IgD-negative memory B cell (primary cell): ENCODE results near the gene UTP3. TPM values are rescaled to one million over a fixed set of nuclear protein-coding genes. Genes with fewer than 3 reads are reported as not detected.
A peak's percentile ranks its signal among the peaks of the same experiment; 100 is the strongest.

Source experiments
- H3K27ac Mint-ChIP-seq, 3 donors: one replicate each; pipeline ENCODE4 v1.8.0; 2020 to 2022; ENCODE audit warnings: mild to moderate bottlenecking in 3 of 3, mixed read lengths in 3 of 3, moderate library complexity in 1 of 3
- H3K27me3 Mint-ChIP-seq: one replicate; pipeline ENCODE4 v1.8.0; 2021; ENCODE audit warnings: mixed read lengths
- H3K36me3 Mint-ChIP-seq: one replicate; pipeline ENCODE4 v1.8.0; 2020; ENCODE audit warnings: mild to moderate bottlenecking, mixed read lengths
- H3K4me1 Mint-ChIP-seq, 3 donors: one replicate each; pipeline ENCODE4 v1.8.0; 2020 to 2022; ENCODE audit warnings: mixed read lengths in 3 of 3, mild to moderate bottlenecking in 1 of 3
- H3K4me3 Mint-ChIP-seq, 4 donors: one replicate each; pipeline ENCODE4 v1.8.0; 2020 to 2022; ENCODE audit warnings: mild to moderate bottlenecking in 4 of 4, mixed read lengths in 4 of 4, moderate library complexity in 3 of 4
- H3K9me3 Mint-ChIP-seq, 3 donors: one replicate each; pipeline ENCODE4 v1.8.0; 2020 to 2021; ENCODE audit warnings: mixed read lengths in 3 of 3, mild to moderate bottlenecking in 1 of 3
- polyA plus RNA-seq: library from polyadenylated mRNA; unstranded; fragments of 300-500 nt; fragmentation: Illumina TruSeq; gene quantifications from one replicate; pipeline ENCODE4 v1.2.3, GENCODE V29; 2021

UTP3 gene
- polyA plus RNA-seq, 1 donor from 2014 or later: 15.9 TPM

GRCh38 chr4:70703619-70704214 is 15.4 kb downstream of the UTP3 start:
- Mint-ChIP-seq H3K4me3 (peak overlapping the region; percentile 93 to 97 (median 96)), H3K27me3 (no peaks in the 10 kb centered on the region), H3K27ac (peak overlapping the region; percentile 86 to 91 (median 87)), H3K9me3 (no peaks in the 10 kb centered on the region), H3K4me1 (peaks cover 20 to 26% (median 22%) of the 10 kb centered on the region in 3 donors), H3K36me3 (no peaks in the 10 kb centered on the region)

- Mint-ChIP-seq H3K9me3 (no peaks in the 10 kb centered on the region), H3K27me3 (no peaks in the 10 kb centered on the region), H3K27ac (peak overlapping the region; percentile 86 to 91 (median 87)), H3K36me3 (no peaks in the 10 kb centered on the region), H3K4me3 (peak overlapping the region; percentile 93 to 97 (median 96)), H3K4me1 (peaks cover 24 to 29% (median 26%) of the 10 kb centered on the region in 3 donors)
Measured at GRCh38 chr4:70704215-70704930, 16.0 kb downstream of the UTP3 start.

GRCh38 chr4:70704931-70705182 is 16.5 kb downstream of the UTP3 start:
- Mint-ChIP-seq H3K27ac (no peak overlapping the region), H3K9me3 (no peaks in the 10 kb centered on the region), H3K27me3 (no peaks in the 10 kb centered on the region), H3K4me1 (peaks cover 25 to 34% (median 31%) of the 10 kb centered on the region in 3 donors), H3K4me3 (peak overlapping the region in 3 of 4 donors; percentile 93 to 97 (median 97)), H3K36me3 (no peaks in the 10 kb centered on the region)

- peaks cover 26 to 37% (median 32%) of the 10 kb centered on the region in 3 donors for H3K4me1 Mint-ChIP-seq
- H3K27ac Mint-ChIP-seq: peak overlapping the region; percentile 87 to 97 (median 91)
- H3K9me3 Mint-ChIP-seq: no peaks in the 10 kb centered on the region
- H3K36me3 Mint-ChIP-seq: no peaks in the 10 kb centered on the region
- peak overlapping the region; percentile 86 to 98 (median 98) for H3K4me3 Mint-ChIP-seq
- no peaks in the 10 kb centered on the region for H3K27me3 Mint-ChIP-seq
Measured at GRCh38 chr4:70705183-70706043, 17.1 kb downstream of the UTP3 start.

GRCh38 chr4:70706044-70706461 is 17.7 kb downstream of the UTP3 start:
- H3K4me1 Mint-ChIP-seq: peaks cover 26 to 37% (median 32%) of the 10 kb centered on the region in 3 donors
- H3K4me3 Mint-ChIP-seq: peak overlapping the region; percentile 86 to 98 (median 98)
- H3K27ac Mint-ChIP-seq: peak overlapping the region; percentile 87 to 97 (median 91)
- H3K9me3 Mint-ChIP-seq: no peaks in the 10 kb centered on the region
- H3K36me3 Mint-ChIP-seq: no peaks in the 10 kb centered on the region
- no peaks in the 10 kb centered on the region for H3K27me3 Mint-ChIP-seq

GRCh38 chr4:70706516-70706915 is 18.2 kb downstream of the UTP3 start:
- H3K4me1 Mint-ChIP-seq: peaks cover 28 to 41% (median 34%) of the 10 kb centered on the region in 3 donors
- H3K27ac Mint-ChIP-seq: peak overlapping the region; percentile 87 to 97 (median 91)
- no peaks in the 10 kb centered on the region for H3K27me3 Mint-ChIP-seq
- H3K4me3 Mint-ChIP-seq: peak overlapping the region; percentile 86 to 98 (median 98)
- no peaks in the 10 kb centered on the region for H3K9me3 Mint-ChIP-seq
- H3K36me3 Mint-ChIP-seq: no peaks in the 10 kb centered on the region

GRCh38 chr4:70709611-70710205 is 21.4 kb downstream of the UTP3 start:
- peaks cover 6% of the 10 kb centered on the region for H3K36me3 Mint-ChIP-seq
- peaks cover 49 to 55% (median 50%) of the 10 kb centered on the region in 3 donors for H3K4me1 Mint-ChIP-seq
- no peaks in the 10 kb centered on the region for H3K9me3 Mint-ChIP-seq
- H3K27me3 Mint-ChIP-seq: no peaks in the 10 kb centered on the region
- H3K27ac Mint-ChIP-seq: peak overlapping the region in 2 of 3 donors; percentile 59 to 71
- peak overlapping the region in 2 of 4 donors; percentile 41 to 44 for H3K4me3 Mint-ChIP-seq

- Mint-ChIP-seq H3K27ac (peak overlapping the region; percentile 36 to 78 (median 40)), H3K36me3 (peaks cover 6% of the 10 kb centered on the region), H3K4me3 (peak overlapping the region in 3 of 4 donors; percentile 35 to 77 (median 75)), H3K9me3 (no peaks in the 10 kb centered on the region), H3K27me3 (no peaks in the 10 kb centered on the region), H3K4me1 (peaks cover 48 to 52% (median 52%) of the 10 kb centered on the region in 3 donors)
Measured at GRCh38 chr4:70711599-70711998, 23.3 kb downstream of the UTP3 start.

GRCh38 chr4:70712150-70712549 is 23.8 kb downstream of the UTP3 start:
- Mint-ChIP-seq H3K4me3 (peak overlapping the region in 3 of 4 donors; percentile 19 to 77 (median 75)), H3K27ac (peak overlapping the region; percentile 40 to 78 (median 46)), H3K36me3 (peaks cover 6% of the 10 kb centered on the region), H3K27me3 (no peaks in the 10 kb centered on the region), H3K9me3 (no peaks in the 10 kb centered on the region), H3K4me1 (peaks cover 48 to 54% (median 52%) of the 10 kb centered on the region in 3 donors)

GRCh38 chr4:70712604-70713452 is 24.5 kb downstream of the UTP3 start:
- Mint-ChIP-seq H3K9me3 (no peaks in the 10 kb centered on the region), H3K27me3 (no peaks in the 10 kb centered on the region), H3K4me1 (peaks cover 53 to 58% (median 55%) of the 10 kb centered on the region in 3 donors), H3K4me3 (peak overlapping the region; percentile 67 to 90 (median 76)), H3K36me3 (peaks cover 6% of the 10 kb centered on the region), H3K27ac (peak overlapping the region; percentile 60 to 96 (median 78))

GRCh38 chr4:70713453-70714078 is 25.2 kb downstream of the UTP3 start:
- Mint-ChIP-seq H3K36me3 (peaks cover 6% of the 10 kb centered on the region), H3K27ac (peak overlapping the region; percentile 57 to 96 (median 60)), H3K9me3 (no peaks in the 10 kb centered on the region), H3K4me3 (peak overlapping the region; percentile 24 to 90 (median 72)), H3K4me1 (peaks cover 53 to 59% (median 58%) of the 10 kb centered on the region in 3 donors), H3K27me3 (no peaks in the 10 kb centered on the region)

- no peaks in the 10 kb centered on the region for H3K9me3 Mint-ChIP-seq
- H3K27me3 Mint-ChIP-seq: no peaks in the 10 kb centered on the region
- peaks cover 50 to 56% (median 55%) of the 10 kb centered on the region in 3 donors for H3K4me1 Mint-ChIP-seq
- peak overlapping the region; percentile 24 to 90 (median 72) for H3K4me3 Mint-ChIP-seq
- peak overlapping the region; percentile 57 to 92 (median 60) for H3K27ac Mint-ChIP-seq
- peaks cover 6% of the 10 kb centered on the region for H3K36me3 Mint-ChIP-seq
Measured at GRCh38 chr4:70714079-70714887, 26.0 kb downstream of the UTP3 start.

GRCh38 chr4:70715097-70715496 is 26.8 kb downstream of the UTP3 start:
- H3K4me1 Mint-ChIP-seq: peaks cover 45 to 54% (median 48%) of the 10 kb centered on the region in 3 donors
- no peaks in the 10 kb centered on the region for H3K9me3 Mint-ChIP-seq
- peak overlapping the region; percentile 39 to 60 (median 57) for H3K27ac Mint-ChIP-seq
- H3K36me3 Mint-ChIP-seq: peaks cover 6% of the 10 kb centered on the region
- no peaks in the 10 kb centered on the region for H3K27me3 Mint-ChIP-seq
- H3K4me3 Mint-ChIP-seq: peak overlapping the region; percentile 9 to 79 (median 50)
